T1000 (cell line): ENCODE data around the gene SPON1.
"Not testable (repeated sequence)": the region's sequence is repeated elsewhere in the genome, so short reads cannot be mapped to it uniquely, and the experiment has no call there.

Experiments
- DNase-seq: peaks from one replicate; lab custom pipeline; 2025; ENCODE audit warnings: mixed read lengths; lab: John Stamatoyannopoulos, UW

Gene SPON1

DNA sequence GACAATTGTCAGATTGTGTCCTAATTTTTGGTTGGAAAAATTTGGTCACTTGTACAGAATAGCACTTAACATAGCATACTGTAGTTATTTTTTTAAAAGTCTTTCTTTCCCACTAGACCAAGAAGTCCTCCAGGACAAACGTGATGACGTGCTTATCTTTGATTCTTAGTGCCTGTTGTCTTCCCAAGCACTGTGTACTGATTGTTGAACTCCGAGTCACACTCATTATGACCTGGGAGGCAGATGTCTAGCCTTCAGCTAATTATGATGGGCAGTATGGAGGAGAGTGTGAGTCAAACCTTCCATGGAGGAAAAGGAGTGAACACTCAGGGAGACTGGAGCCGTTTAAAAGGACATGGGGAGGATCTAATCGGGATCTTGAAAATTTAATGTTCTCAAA lies 119.8 kb downstream of the SPON1 start:
- no peak for DNase-seq

- DNase-seq, result not testable (repeated sequence)
These were observed 126.3 kb downstream of the SPON1 start for GRCh38 chr11:14088861-14089260.

GRCh38 chr11:14089690-14090462 lies 127.4 kb downstream of the SPON1 start:
- DNase-seq, result no peak

DNA sequence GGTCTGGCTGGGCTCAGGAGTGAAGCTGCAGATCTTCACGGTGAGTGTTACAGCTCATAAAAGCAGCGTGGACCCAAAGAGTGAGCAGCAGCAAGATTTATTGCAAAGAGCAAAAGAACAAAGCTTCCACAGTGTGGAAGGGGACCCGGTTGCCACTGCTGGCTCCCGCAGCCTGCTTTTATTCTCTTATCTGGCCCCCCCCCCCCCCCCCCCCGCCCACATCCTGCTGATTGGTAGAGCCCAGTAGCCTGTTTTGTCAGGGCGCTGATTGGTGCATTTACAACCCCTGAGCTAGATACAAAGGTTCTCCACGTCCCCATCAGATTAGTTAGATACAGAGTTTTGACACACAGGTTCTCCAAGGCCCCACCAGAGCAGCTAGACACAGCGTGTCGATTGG lies 128.1 kb downstream of the SPON1 start:
- DNase-seq, result not testable (repeated sequence)

DNA sequence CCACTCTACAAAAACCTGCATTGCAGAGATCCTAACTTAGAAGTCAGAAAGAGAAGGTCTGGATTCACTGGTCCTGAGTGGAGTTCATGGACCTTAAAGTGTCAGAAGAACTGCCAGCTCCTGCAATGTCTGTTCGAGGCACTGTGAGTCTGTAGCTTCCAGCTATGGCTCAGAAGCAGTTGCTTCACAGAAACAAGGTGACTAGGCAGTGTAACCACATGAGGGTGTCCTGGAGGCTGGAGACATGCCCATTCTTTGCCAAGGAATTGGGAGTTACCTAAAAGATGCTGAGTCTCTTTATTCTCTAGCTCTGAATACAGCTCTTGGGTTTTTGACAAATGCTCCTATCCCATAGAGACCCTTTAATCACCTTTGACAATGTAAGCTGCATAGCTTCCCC lies 130.5 kb downstream of the SPON1 start:
- DNase-seq, result no peak

- DNase-seq, result no peak
These were observed 132.0 kb downstream of the SPON1 start for GRCh38 chr11:14094481-14095037.

DNA sequence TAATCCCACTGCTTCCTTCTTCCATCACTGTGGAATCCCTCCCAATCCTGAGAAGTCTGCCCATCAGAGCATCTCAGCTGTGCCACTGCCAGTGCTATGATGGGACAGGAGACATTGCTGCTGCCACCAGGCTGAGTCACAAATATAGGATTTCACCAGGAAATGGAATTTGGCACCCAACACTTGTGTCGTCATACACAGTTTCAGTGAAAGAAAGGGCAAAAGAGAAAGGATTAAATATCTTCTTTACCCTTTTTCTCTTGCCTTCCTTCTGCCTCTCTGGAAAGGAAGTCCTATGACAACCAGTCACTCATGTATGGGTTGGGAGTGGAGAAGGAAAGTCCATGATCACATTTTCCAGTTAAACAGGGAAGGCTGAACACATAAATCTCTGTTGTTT lies 133.4 kb downstream of the SPON1 start:
- DNase-seq, result no peak

GRCh38 chr11:14096606-14097005 lies 134.1 kb downstream of the SPON1 start:
- DNase-seq, result no peak

DNA sequence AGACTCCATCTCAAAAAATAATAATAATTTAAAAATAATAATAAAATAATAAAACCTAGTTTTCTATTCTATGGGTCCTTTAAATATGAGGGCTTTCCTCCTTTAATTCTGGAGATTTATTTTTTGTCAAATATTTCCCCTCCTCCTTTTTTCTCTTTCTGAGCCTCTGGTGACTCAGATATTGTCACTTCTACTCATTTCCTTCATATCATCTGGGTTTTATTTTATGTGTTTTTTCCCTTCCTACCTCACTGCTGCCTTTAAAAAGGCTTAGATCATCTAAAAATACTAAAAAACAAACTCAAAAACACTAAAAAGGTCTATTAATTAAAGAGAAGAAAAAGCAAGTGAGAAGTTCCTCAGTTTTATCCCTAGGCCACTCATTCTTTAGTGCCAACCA lies 138.9 kb downstream of the SPON1 start:
- DNase-seq, result no peak

- no peak for DNase-seq
These were observed 140.2 kb downstream of the SPON1 start for GRCh38 chr11:14102766-14103165.

DNA sequence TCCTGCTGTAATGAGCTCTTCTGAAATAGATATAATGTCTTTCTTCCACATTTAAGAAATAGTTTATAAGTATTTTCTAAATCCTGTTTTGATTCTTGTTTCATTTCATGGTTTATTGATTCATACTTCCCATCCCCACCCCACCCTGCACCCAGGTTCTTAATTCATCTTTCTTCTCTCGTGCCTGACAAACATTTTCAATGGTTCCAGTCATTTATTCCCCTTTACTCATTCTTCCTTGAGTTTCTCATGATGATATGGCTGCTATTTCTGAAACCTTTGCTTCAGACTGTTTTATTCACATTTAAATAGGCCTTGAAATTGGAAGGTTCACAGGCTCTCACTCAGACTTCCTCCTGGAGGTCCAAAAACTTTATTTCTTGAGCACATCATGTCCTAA lies 142.9 kb downstream of the SPON1 start:
- DNase-seq, result no peak

DNA sequence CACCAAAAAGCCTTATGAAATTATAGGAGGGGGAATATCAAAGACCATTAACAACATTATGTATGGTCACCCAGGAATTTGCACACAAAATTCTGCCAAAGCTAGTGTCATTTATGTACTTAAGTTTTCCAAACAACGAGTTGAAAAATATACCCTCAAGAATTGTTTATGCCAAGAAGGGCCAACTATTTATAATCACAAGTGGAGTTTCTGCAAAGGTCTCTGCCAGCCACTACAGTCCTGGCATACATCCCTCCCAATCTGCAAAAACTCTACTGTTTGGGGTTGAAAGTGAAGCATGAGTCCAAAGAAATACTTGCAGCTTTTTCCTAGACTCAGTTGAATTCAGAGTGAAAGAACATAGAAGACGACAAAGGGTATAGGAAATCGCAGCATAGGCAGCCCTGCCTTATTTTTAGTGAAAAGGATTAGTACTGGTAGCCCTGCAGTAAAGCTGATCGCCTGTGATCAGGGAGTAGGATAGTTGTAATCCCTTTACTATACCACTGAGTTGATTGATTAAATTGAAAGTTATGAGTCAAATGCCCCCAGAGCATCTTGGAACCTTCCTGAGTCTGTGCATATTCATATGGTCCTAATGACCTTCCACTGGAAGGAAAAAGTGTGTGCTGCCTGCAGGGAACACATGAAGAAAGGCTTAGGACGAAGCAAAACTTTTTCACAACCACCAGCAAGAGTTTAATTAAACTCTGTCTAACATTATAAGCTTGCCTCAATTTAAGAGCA lies 144.0 kb downstream of the SPON1 start:
- DNase-seq, result no peak

- no peak for DNase-seq
These were observed 144.5 kb downstream of the SPON1 start for GRCh38 chr11:14107050-14107430.

DNA sequence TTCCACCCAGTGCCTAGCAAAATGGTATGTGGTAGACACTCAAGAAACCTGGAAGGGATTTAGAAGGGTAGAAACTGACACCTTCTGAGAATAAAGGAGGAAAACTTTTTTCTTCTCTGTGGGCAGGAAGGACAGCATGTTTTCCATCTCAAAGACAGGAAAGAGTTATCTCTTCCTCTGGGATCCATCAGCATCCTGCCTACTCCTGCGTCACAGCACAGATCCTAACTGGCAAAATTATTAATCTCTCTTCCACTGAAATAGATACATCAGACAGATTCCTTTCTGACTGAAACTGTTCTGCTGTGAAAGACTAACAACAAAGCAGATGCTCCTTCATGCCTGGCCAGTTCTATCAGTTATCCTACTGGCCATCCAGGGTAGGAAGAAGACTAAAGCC lies 147.2 kb downstream of the SPON1 start:
- no peak for DNase-seq

DNA sequence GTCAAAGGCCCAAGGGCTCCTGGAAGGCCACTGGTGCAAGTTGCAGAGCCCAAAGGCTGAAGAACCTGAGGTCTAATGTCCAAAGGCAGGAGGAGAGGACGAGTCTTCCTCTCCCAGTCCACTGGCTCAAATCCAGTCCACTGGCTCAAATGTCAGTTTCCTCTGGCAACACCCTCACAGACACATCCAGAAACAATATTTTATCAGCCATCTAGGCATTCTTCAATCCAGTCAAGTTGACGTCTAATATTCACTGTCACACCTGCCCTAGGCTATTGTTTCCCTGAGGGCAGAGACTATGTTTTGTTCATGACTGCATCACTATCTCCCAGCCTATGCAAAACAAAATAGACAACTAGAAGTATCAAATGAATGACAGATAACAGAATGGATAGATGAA lies 148.1 kb downstream of the SPON1 start:
- no peak for DNase-seq

DNA sequence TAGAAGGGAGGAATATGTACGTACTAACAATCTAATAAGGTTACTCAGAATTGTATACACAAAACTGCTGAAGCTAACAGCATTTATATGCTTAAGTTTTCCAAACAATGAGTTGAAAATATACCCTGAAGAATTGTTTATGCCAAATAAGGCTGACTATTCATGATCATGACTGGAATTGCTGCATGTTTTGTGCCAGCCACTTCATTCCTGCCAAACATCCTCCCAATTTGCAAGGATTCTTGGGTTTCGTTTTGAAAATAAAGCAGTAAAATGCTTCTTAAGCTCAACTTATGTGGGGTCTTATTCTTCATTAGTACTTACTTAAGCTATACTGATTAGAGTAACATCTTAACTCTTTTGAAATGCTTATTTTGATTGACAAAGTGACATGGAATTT lies 149.0 kb downstream of the SPON1 start:
- no peak for DNase-seq

- DNase-seq, result no peak
These were observed 150.2 kb downstream of the SPON1 start for GRCh38 chr11:14112721-14113120.

- DNase-seq, result no peak
These were observed 151.7 kb downstream of the SPON1 start for GRCh38 chr11:14114269-14114668.

DNA sequence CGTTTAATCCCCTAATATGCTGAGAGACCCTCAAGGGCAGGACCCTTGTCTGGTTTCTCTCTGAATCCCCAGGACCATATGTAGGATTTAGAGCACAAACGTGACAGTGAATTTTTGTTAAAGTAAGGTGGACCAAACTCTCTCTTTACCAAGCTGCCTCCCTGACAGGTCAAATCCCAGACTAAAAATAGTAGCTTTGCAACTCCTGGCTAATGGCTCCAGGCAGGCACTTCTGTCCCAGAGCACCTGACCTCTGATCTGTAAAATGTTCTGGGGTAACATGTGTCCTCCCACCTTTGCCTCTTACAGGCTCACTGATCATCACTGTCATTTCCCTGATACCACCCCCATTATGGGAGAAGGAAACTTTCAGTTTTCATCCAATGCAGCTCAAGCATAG lies 152.3 kb downstream of the SPON1 start:
- DNase-seq, result no peak

DNA sequence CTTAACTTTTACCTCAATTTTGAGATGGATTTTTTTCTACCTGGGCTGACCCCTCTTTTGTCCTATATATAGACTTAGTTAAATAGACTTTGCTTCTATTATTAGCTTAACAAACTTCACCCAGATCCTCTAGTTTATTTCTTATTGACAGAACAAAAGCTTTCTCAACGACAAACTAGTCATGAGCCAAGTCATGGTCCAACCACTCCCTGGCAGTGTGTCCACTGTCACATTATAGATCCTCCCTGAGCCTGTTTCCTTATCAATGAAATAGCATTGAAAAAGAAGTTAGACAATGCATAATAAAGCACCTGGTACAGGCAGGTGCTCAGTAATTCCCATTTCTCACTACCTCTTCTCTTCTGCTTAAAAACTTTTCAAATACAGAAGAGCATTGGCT lies 155.1 kb downstream of the SPON1 start:
- DNase-seq, result no peak

GRCh38 chr11:14118072-14118471 lies 155.5 kb downstream of the SPON1 start:
- DNase-seq, result no peak

GRCh38 chr11:14119357-14119756 lies 156.8 kb downstream of the SPON1 start:
- DNase-seq, result no peak

DNA sequence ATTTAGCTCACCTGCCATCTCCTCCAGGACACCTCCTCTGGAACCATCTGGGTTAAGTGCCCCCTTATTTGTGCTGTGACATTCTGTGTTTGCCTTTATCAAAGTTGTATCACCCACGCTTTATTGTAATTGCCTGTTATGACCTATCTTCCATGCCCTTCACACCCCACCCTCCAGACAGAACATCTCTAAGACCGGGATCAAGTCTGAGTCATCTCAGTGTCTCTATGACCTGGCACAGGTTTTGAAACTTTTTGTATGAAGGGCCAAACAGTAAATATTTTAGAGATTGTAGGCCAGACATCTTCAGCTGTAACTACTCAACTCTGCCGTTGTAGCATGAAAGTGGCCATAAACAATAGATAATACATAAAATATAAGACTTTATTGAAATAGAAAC lies 161.8 kb downstream of the SPON1 start:
- no peak for DNase-seq
